A549 (cell line): ENCODE measurements around the gene PIGU.

ENCODE experiments used
- CEBPB ChIP-seq, 2 experiments: fragments of >200 bp in 1 of 2; sonication (Bioruptor Twin) in 1 of 2; formaldehyde crosslinking in 1 of 2; IDR thresholded peaks; 2 replicates each; pipeline ENCODE4 v1.6.1; 2012 to 2016
- EHF ChIP-seq: fragments of 250-450 bp; sonication (Bioruptor Pico); IDR thresholded peaks from 2 replicates; pipeline ENCODE4 v1.5.0; 2020; ENCODE audit warnings: mild to moderate bottlenecking
- EP300 ChIP-seq, 2 experiments: fragments of >200 bp; sonication (Bioruptor Twin); formaldehyde crosslinking; IDR thresholded peaks; 2 replicates in 1 of 2; 3 replicates in 1 of 2; pipeline ENCODE4 v1.6.1; 2016 to 2017
- KDM1A ChIP-seq: fragments of 200-600 bp; sonication (generic); IDR thresholded peaks from 2 replicates; pipeline ENCODE4 v1.6.1; 2016; ENCODE audit warnings: low read depth, mild to moderate bottlenecking
- POLR2A ChIP-seq: IDR thresholded peaks from 2 replicates; pipeline ENCODE4 v1.6.1; 2012; ENCODE audit warnings: mild to moderate bottlenecking, low read length
- POLR2AphosphoS2 ChIP-seq: conservative IDR thresholded peaks from 2 replicates; pipeline ENCODE4 v1.6.1; 2012; ENCODE audit warnings: low read length, improper control_type of control experiment, inconsistent platforms
- RFX5 ChIP-seq: fragments of 450-650 bp; IDR thresholded peaks from 2 replicates; pipeline ENCODE4 v1.7.1; 2014; ENCODE audit warnings: antibody characterized with exemption, mild to moderate bottlenecking, moderate library complexity
- SMC3 ChIP-seq: fragments of >200 bp; sonication (Bioruptor Twin); formaldehyde crosslinking; IDR thresholded peaks from 3 replicates; pipeline ENCODE4 v1.6.1; 2018; ENCODE audit warnings: inconsistent platforms
- TP53 ChIP-seq: fragments of 250-450 bp; sonication (Bioruptor Pico); IDR thresholded peaks from 2 replicates; pipeline ENCODE4 v1.5.0; 2021; ENCODE audit warnings: mild to moderate bottlenecking, moderate library complexity
- TF ChIP-seq, protein P1 (sequence below): fragments of >200 bp; sonication (Bioruptor Twin); formaldehyde crosslinking; IDR thresholded peaks from 3 replicates; pipeline ENCODE4 v1.5.1; 2016
- TF ChIP-seq, protein P2 (sequence below): fragments of 450-650 bp; IDR thresholded peaks from 2 replicates; pipeline ENCODE4 v1.6.1; 2014; ENCODE audit warnings: antibody characterized with exemption

DNA sequence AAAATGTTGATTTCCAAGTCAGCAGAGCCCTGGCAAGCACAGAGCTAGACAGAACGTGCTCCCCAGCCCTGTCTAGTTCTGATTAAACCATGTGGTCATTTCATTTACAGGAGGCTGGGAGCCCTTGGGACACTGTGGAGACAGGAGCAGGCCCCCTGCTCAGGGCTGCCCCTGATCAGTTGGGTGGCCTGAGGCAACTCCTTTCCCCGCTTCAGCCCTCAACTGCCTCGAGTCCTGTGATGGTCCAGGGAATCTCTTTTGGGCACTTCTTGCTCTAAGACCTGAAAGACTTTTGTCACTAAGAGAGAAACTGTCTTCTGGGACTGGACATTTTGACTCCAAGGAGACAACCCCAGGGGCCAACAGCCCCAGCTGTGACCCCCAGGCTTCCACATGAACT lies 147.2 kb downstream of the PIGU start:
- TF ChIP-seq, protein P1, sequence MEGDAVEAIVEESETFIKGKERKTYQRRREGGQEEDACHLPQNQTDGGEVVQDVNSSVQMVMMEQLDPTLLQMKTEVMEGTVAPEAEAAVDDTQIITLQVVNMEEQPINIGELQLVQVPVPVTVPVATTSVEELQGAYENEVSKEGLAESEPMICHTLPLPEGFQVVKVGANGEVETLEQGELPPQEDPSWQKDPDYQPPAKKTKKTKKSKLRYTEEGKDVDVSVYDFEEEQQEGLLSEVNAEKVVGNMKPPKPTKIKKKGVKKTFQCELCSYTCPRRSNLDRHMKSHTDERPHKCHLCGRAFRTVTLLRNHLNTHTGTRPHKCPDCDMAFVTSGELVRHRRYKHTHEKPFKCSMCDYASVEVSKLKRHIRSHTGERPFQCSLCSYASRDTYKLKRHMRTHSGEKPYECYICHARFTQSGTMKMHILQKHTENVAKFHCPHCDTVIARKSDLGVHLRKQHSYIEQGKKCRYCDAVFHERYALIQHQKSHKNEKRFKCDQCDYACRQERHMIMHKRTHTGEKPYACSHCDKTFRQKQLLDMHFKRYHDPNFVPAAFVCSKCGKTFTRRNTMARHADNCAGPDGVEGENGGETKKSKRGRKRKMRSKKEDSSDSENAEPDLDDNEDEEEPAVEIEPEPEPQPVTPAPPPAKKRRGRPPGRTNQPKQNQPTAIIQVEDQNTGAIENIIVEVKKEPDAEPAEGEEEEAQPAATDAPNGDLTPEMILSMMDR: no peak
- TF ChIP-seq POLR2AphosphoS2 (no peak), RFX5 (no peak), EHF (CRISPR knock-in tag) (no peak), TP53 (CRISPR knock-in tag) (no peak), CEBPB (IDR thresholded peaks at IDR 0.05) (no peak), POLR2A (no peak), EP300 (IDR thresholded peaks at IDR 0.05) (no peak), KDM1A (no peak), SMC3 (no peak)
- TF ChIP-seq, protein P2, sequence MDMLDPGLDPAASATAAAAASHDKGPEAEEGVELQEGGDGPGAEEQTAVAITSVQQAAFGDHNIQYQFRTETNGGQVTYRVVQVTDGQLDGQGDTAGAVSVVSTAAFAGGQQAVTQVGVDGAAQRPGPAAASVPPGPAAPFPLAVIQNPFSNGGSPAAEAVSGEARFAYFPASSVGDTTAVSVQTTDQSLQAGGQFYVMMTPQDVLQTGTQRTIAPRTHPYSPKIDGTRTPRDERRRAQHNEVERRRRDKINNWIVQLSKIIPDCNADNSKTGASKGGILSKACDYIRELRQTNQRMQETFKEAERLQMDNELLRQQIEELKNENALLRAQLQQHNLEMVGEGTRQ: no peak
